Activated CD4-positive, alpha-beta T cell treated with anti-CD3 and anti-CD28 coated beads, Interleukin-2, Interleukin-4, amounts not matched to agents 100 ng/mL and 50 ng/mL, durations not matched to agents 16 hours and 8 hours (primary cell): ENCODE data around the gene MAPKBP1.

Experiments used
- DNase-seq: peaks from one replicate; pipeline ENCODE4 v3.0.0-alpha.2; 2020; ENCODE audit warnings: low spot score

MAPKBP1 gene

GRCh38 chr15:41850482-41851166, 76.3 kb downstream of the MAPKBP1 start:
- DNase-seq, result no peak

DNA sequence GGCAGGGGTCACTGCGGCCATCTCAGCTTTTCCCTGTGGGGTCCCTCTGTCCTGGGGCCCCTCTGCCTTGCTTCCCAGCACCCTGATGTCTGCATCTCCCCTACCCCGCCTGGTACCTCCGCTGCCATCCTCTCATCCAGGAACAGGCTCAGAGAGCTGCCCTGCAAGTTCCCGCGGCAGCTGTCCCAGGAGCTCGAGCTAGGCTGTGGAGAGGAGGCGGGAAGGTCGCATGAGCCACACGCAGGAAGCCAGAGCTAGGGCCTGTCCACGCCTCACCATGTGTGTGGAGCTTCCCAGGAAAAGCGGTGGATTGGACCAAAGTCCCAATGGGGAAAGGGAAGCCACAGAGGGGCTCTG, 76.9 kb downstream of the MAPKBP1 start:
- no peak for DNase-seq

- no peak for DNase-seq
Observed at GRCh38 chr15:41851755-41852370, 77.6 kb downstream of the MAPKBP1 start.

GRCh38 chr15:41852736-41853590, 78.7 kb downstream of the MAPKBP1 start:
- no peak for DNase-seq

GRCh38 chr15:41853831-41854230, 79.5 kb downstream of the MAPKBP1 start:
- no peak for DNase-seq

GRCh38 chr15:41854443-41854842, 80.2 kb downstream of the MAPKBP1 start:
- DNase-seq, result no peak

GRCh38 chr15:41855261-41855961, 81.1 kb downstream of the MAPKBP1 start:
- DNase-seq, result no peak

GRCh38 chr15:41856262-41856661, 82.0 kb downstream of the MAPKBP1 start:
- DNase-seq, result no peak

DNA sequence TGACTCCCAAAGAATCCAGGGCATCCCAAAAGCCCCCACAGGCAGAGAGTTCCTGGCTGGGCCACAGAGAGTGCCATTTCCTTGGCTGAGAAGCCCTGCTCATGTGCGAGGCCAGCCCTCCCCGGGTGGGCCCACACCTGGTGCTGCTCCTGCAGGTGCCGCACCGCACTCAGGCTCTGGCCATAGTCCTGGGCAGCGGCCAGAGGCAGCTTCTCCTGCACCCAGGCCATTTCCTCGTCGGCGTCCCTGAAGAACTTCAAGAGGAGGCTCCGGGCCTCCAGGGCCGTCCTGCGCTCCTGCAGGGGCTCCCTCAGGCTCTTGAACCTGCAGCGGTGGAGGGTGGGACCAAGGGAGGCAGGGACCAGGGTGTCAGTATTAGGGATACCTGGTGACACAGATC, 82.4 kb downstream of the MAPKBP1 start:
- DNase-seq, result no peak

- no peak for DNase-seq
Observed at GRCh38 chr15:41857316-41857715, 83.0 kb downstream of the MAPKBP1 start.

GRCh38 chr15:41858756-41859155, 84.5 kb downstream of the MAPKBP1 start:
- no peak for DNase-seq

DNA sequence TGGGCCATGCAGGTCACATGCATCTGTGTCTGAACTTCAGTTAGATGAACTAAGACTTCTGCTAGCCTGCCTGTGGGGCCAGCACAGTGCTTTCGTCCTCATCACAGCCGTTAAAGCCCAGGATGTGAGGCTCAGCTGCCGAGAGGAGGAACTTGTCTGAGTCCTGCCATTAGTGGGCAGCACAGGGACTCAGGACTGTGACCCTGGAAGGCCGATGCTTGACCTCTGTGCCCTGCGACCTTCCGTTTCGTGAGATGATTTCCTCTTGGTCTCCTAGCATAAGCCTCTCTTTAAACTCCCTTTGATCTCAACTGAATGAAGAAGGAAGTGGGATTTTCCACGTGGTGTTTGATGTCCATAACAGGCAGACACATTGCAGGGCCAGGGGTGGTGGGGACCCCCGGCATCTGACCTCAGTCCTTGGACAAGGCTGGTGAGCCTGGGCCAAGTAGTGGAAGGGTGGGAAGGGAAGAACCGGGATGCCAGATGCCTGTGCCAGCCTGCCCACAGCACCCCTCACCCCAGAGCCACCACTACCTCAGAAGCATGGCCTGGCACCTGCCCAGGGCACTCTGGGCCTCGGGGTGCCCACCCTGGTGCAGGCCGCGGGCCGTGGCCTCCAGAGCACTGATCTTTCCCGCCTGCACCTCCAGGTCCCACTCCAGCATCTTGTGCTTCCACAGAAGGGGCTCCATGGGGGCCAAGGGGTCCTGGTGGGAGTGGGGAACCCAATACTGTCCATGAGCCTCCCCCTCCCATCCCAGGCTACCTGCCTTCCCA, 86.0 kb downstream of the MAPKBP1 start:
- DNase-seq, result no peak

DNA sequence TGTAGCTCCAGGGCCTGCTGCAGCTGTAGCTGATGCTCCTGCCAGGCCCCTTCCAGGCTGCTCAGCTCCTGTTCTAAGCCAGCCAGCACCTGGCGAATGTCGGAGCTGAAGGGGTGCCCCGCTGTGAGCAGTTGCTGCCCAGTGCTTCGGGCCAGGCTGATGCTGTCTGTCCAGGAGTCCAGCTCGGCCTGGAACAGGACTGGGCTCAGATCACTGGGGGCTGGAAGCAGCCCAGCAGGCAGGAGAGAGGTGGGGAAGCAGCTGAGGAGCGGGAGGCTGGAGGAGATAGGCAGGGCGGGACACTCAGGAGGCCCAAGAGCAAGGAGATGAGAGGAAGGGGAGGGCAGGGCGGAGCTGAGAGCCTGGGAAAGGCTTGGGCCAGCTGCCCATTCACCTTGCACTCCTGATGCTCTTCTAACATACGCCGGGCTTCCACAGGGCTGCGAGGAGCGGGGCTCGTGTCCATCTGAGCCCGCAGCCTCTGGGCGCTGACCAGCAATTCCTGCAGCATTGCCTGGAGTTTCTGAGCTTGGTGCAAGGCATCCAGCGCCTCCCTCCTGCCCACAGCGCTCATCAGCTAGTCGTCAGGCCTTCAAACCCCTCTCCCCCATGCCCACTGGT, 87.6 kb downstream of the MAPKBP1 start:
- no peak for DNase-seq

DNA sequence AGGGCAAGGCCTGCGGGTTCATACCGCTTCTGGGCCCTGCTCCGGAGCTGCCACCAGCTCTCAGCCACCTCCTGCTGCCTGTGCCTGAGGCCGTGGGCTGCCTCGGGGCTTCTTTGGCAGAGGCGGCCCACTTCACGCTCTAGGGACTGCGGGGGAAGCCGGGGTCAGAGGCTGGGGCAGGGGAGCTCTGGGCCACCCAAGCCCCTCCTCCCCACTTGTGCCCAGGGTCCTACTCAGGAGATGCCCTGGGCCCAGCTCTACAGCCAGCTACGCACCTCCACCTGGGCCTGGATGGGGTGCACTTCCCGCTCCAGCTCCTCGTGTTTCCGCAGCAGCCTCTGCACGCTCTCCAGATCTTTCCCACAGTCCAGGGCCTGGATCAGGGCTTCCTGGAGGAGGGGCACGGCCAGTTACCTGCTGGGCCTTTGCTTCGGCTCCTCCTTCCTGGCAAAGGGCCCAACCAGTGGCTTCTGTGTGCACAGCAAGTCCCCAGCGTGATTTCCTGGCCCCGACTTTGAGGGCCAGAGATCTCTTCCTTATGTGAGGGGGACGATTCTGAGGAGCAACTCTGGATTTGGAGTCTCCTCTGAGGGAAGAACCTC, 88.3 kb downstream of the MAPKBP1 start:
- no peak for DNase-seq

DNA sequence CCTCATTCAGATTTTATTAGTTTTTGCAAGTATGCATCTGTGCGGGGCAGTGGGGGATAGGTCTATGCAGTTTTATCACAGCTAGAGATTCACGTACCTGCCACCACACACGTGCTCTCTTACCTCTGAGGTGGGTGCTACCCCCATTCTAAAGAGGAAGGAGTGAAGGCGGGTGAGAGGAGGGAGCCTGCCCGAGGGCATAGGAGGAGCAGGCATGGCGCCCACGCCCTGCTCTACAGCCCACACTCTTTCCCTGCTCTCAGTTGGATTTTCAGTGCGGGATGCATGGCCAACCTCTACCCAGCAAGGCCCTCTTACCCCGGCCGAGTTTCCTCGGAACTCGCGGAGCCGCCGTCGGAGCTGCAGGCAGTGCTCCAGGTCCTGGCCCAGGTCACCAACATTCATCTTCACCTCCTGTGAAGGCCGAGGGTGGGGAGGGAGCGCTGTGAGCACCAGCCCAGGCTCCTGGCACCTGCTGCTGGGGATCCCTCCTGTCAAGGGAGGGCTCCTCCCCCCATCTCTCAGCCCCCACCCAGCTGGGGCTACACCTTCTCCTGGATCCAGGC, 91.3 kb downstream of the MAPKBP1 start:
- DNase-seq, result no peak

- DNase-seq, result no peak
Observed at GRCh38 chr15:41866263-41866703, 92.0 kb downstream of the MAPKBP1 start.

DNA sequence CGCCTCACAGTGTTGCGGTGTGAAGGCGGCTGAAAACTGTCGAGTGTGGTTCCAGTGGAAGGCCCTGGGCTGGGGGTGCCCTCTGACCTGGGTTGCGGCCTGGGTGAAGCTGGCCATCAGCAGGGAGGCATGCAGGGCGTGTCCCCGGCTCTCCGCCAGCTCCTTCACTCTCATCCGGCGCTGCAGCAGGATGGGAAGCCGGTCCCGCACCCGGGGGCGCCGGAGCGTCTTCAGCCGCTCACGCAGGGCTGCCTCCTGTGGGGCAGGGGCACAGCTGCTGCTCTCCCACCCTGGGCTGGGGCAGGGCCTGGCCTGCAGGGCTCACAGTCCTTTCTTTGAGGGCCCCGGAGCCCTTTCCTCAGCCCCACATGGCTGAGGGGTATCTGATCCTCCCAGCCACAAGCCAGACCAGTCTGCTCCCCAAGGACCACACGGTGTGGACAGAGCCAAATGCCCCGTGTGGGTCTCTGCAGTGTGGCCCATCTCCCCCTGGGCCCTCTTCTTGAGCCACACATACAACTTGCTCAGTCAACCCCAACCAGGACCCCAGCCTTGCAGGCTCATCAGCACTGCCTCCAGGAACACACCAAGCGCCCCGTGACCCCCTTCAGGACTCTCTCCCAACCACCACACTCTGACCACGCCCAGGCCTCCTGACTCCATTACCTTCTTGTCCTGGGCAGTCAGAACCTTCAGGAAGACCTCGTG, 92.7 kb downstream of the MAPKBP1 start:
- DNase-seq, result no peak

DNA sequence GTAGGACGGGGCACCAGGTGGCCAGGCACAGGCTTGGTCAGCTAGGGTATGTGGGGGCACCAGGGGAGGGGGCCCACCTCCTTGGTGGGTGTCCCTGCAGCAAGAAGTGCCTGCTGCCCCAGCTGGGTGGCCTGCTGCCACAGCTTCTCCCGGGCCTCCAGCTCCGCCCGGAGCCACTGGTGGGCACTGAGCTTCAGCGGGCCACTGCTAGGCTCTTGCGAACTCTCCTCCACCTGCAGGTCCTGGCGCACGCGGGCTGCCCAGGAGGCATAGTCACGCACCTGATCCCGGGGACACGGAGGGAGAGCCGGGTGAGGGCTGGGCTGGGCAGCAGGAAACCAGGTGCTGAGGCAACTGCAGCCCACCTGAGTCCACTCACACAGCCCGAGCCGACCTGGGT, 94.0 kb downstream of the MAPKBP1 start:
- no peak for DNase-seq

- no peak for DNase-seq
Observed at GRCh38 chr15:41869770-41870688, 95.7 kb downstream of the MAPKBP1 start.
